HT1080 (cell line): ENCODE results near the gene DDX5. TPM values are rescaled to one million over a fixed set of nuclear protein-coding genes. Genes with fewer than 3 reads are reported as not detected.

Experiments
- DNase-seq: peaks from one replicate; pipeline ENCODE4 v3.0.0-alpha.2; 2015; ENCODE audit warnings: low read depth
- small RNA-seq: library from RNA; depleted of rRNA; stranded (forward); fragments of <200 nt; gene quantifications from one replicate; pipeline ENCODE3, GENCODE V24; 2014
- total RNA-seq: library from RNA; depleted of rRNA; stranded (reverse); fragments of >200 nt; shearing (Covaris generic); gene quantifications from 2 replicates; pipeline ENCODE4 v1.2.3, GENCODE V29; 2014; rRNA removed

The DDX5 gene
- total RNA-seq, 1 experiment from 2014 or later = 611 TPM

- peak; percentile 88 for DNase-seq
Observed at GRCh38 chr17:64448665-64449512, 57.2 kb downstream of the DDX5 start, which contains the start of gene MILR1. Gene MILR1, plus strand, starts transcription at chr17:64449115. Its CDS starts 54 bp downstream, at chr17:64449169.

Small RNAs within 50 kb of the gene (small RNA-seq; reads per million reads assigned to genes)
- gene ATP5MFP4 = not detected

Other genes starting within 250 kb of the DDX5 start
- 15.0 and 15.2 TPM in 2 replicates for gene TEX2, start 243.0 kb downstream of the DDX5 start, total RNA-seq
- gene PECAM1, start 115.4 kb downstream of the DDX5 start, total RNA-seq = 0.27 and 0.43 TPM in 2 replicates
- 7.3 and 8.2 TPM in 2 replicates for gene MILR1, start 57.2 kb downstream of the DDX5 start, total RNA-seq
- 11.6 and 13.8 TPM in 2 replicates for gene POLG2, start 9.2 kb downstream of the DDX5 start, total RNA-seq
- gene CEP95, start 688 bp upstream of the DDX5 start, total RNA-seq = 18.5 and 21.6 TPM in 2 replicates
- gene SMURF2, start 156.0 kb upstream of the DDX5 start, total RNA-seq = 50.0 and 53.7 TPM in 2 replicates